ENCODE measurements around the gene SLIT3.

- TF ChIP-seq POLR2A (IDR thresholded peaks at IDR 0.05; ENCODE audit: low read depth, low read length) (no peak), TAF1 (IDR thresholded peaks at IDR 0.05; ENCODE audit: low read depth, low read length) (no peak), POLR2AphosphoS5 (IDR thresholded peaks at IDR 0.05; ENCODE audit: low read depth, low read length) (no peak), SPI1 (IDR thresholded peaks at IDR 0.05; ENCODE audit: low read depth, low read length) (no peak)
Observed at GRCh38 chr5:169009123-169009522, 291.8 kb downstream of the SLIT3 start.

All from GM12891 (cell line).